Erythroblast (primary cell): ENCODE data around the gene C22orf31.

Experiments used
- GATA1 ChIP-seq: IDR thresholded peaks from 2 replicates; pipeline ENCODE4 v1.6.1; 2011; ENCODE audit warnings: low read depth, mild to moderate bottlenecking, control low read depth, low read length, moderate library complexity
- POLR2A ChIP-seq: IDR thresholded peaks from 2 replicates; pipeline ENCODE4 v1.6.1; 2011; ENCODE audit warnings: mild to moderate bottlenecking, low read length

GRCh38 chr22:29040385-29041275 is 21.0 kb downstream of the C22orf31 start:
- TF ChIP-seq POLR2A, result no peak
- TF ChIP-seq GATA1, result no peak
